H1 (cell line): ENCODE data around the gene TMEM108. TPM values are rescaled to one million over a fixed set of nuclear protein-coding genes. Genes with fewer than 3 reads are reported as not detected.

Source experiments
- CTCF ChIA-PET: fragments of 300-600 bp; sonication (Branson Sonifier 250); formaldehyde crosslinking; loops from one replicate; lab custom pipeline; 2021; ENCODE audit not compliant: partially characterized antibody; lab: Charles Lee
- POLR2A ChIA-PET: fragments of 300-600 bp; sonication (Branson Sonifier 250); formaldehyde crosslinking; loops from one replicate; lab custom pipeline; 2021; ENCODE audit warnings: inconsistent platforms; ENCODE audit not compliant: partially characterized antibody; lab: Charles Lee
- DNase-seq, 2 experiments: peaks; one replicate each; pipeline versions ENCODE4 v3.0.0 to v3.0.0-alpha.2; 2010 to 2022; ENCODE audit warnings: low spot score in 2 of 2, low read depth in 1 of 2, mixed read lengths in 1 of 2
- FAIRE-seq: peaks from 2 replicates; lab custom pipeline; 2011; peaks lifted over from hg19 to GRCh38; lab: Jason Lieb, UNC
- H2AFZ ChIP-seq: 2 replicates; pipeline ENCODE4 v1.8.1; 2012; ENCODE audit warnings: low read length, inconsistent platforms
- H2AK5ac ChIP-seq: 2 replicates; pipeline ENCODE4 v1.6.1; 2013; ENCODE audit warnings: low read depth, low read length
- H2BK120ac ChIP-seq: replicated peaks from 2 replicates; pipeline ENCODE3; 2013; ENCODE audit warnings: low read depth, low read length, inconsistent platforms
- H2BK12ac ChIP-seq: 2 replicates; pipeline ENCODE4 v1.6.1; 2013; ENCODE audit warnings: low read depth, low read length
- H2BK15ac ChIP-seq: 2 replicates; pipeline ENCODE4 v1.6.1; 2013; ENCODE audit warnings: low read length
- H2BK20ac ChIP-seq: 2 replicates; pipeline ENCODE4 v1.6.1; 2013; ENCODE audit warnings: low read length
- H2BK5ac ChIP-seq: 2 replicates; pipeline ENCODE4 v1.6.1; 2013; ENCODE audit warnings: low read depth, low read length
- H3K14ac ChIP-seq: 2 replicates; pipeline ENCODE4 v1.6.1; 2013; ENCODE audit warnings: inconsistent platforms; ENCODE audit not compliant: insufficient read length
- H3K18ac ChIP-seq: 2 replicates; pipeline ENCODE4 v1.6.1; 2013; ENCODE audit warnings: low read length; ENCODE audit errors: extremely low read depth
- H3K23ac ChIP-seq: 2 replicates; pipeline ENCODE4 v1.6.1; 2013; ENCODE audit warnings: inconsistent platforms; ENCODE audit not compliant: insufficient read length
- H3K23me2 ChIP-seq: 2 replicates; pipeline ENCODE4 v1.6.1; 2013; ENCODE audit warnings: low read depth, low read length
- H3K27ac ChIP-seq: 2 replicates; pipeline ENCODE4 v1.6.1; 2011; ENCODE audit warnings: low read depth, low read length, inconsistent platforms
- H3K27me3 ChIP-seq, 4 experiments: replicated peaks in 1 of 4; 1 replicate in 1 of 4; 2 replicates in 3 of 4; pipeline versions ENCODE4 v1.6.1 to v1.8.1; 2011 to 2013; ENCODE audit warnings: low read length in 3 of 4, mild to moderate bottlenecking in 3 of 4, inconsistent platforms in 2 of 4, mixed read lengths in 2 of 4, moderate library complexity in 1 of 4; ENCODE audit not compliant: control insufficient read depth in 3 of 4, insufficient read depth in 3 of 4; ENCODE audit errors: extremely low read depth in 1 of 4
- H3K36me3 ChIP-seq, 4 experiments: 2 replicates each; pipeline versions ENCODE4 v1.6.1 to v1.8.1; 2011 to 2013; ENCODE audit warnings: mild to moderate bottlenecking in 4 of 4, low read length in 3 of 4, moderate library complexity in 2 of 4, control low read depth in 1 of 4, inconsistent platforms in 1 of 4; ENCODE audit not compliant: insufficient read depth in 4 of 4, control insufficient read depth in 2 of 4
- H3K4ac ChIP-seq: replicated peaks from 2 replicates; pipeline ENCODE3; 2013; ENCODE audit warnings: low read length, low read depth, mixed read lengths, inconsistent platforms; ENCODE audit not compliant: insufficient read length
- H3K4me1 ChIP-seq, 4 experiments: replicated peaks in 1 of 4; 1 replicate in 1 of 4; 2 replicates in 3 of 4; pipeline versions ENCODE4 v1.6.1 to v1.8.1; 2011 to 2013; ENCODE audit warnings: low read length in 3 of 4, inconsistent platforms in 2 of 4, mixed read lengths in 1 of 4; ENCODE audit not compliant: insufficient read depth in 4 of 4, control insufficient read depth in 3 of 4
- H3K4me2 ChIP-seq, 2 experiments: 2 replicates each; pipeline versions ENCODE4 v1.6.1 to v1.8.1; 2011 to 2013; ENCODE audit warnings: low read depth in 2 of 2, low read length in 2 of 2, control low read depth in 1 of 2, inconsistent platforms in 1 of 2, mild to moderate bottlenecking in 1 of 2; ENCODE audit not compliant: insufficient read depth in 1 of 2
- H3K4me3 ChIP-seq, 4 experiments: fragments of 200-600, 300-600 bp in 1 of 4; sonication (generic), shearing (Covaris generic), sonication (Bioruptor Twin) in 1 of 4; 2 replicates each; pipeline versions ENCODE4 v1.5.1 to v1.8.1; 2011 to 2016; ENCODE audit warnings: low read length in 4 of 4, low read depth in 3 of 4, control low read depth in 2 of 4, inconsistent platforms in 2 of 4, mild to moderate bottlenecking in 2 of 4, mixed read lengths in 1 of 4, moderate library complexity in 1 of 4; ENCODE audit not compliant: insufficient read depth in 2 of 4; ENCODE audit errors: extremely low read depth in 1 of 4
- H3K56ac ChIP-seq: replicated peaks from 2 replicates; pipeline ENCODE3; 2013; ENCODE audit warnings: low read depth, mild to moderate bottlenecking, mixed read lengths, low read length, inconsistent platforms; ENCODE audit not compliant: insufficient read length
- H3K79me1 ChIP-seq: 2 replicates; pipeline ENCODE4 v1.6.1; 2013; ENCODE audit warnings: low read depth, low read length, control low read depth
- H3K79me2 ChIP-seq, 2 experiments: 2 replicates each; pipeline versions ENCODE4 v1.6.1 to v1.8.1; 2012 to 2013; ENCODE audit warnings: low read length in 2 of 2, mild to moderate bottlenecking in 2 of 2, inconsistent platforms in 1 of 2; ENCODE audit not compliant: insufficient read depth in 2 of 2, control insufficient read depth in 1 of 2
- H3K9ac ChIP-seq, 4 experiments: replicated peaks in 1 of 4; 1 replicate in 1 of 4; 2 replicates in 3 of 4; pipeline versions ENCODE4 v1.6.1 to v1.8.1; 2011 to 2013; ENCODE audit warnings: low read depth in 3 of 4, low read length in 3 of 4, control low read depth in 2 of 4, mild to moderate bottlenecking in 2 of 4, moderate library complexity in 2 of 4, inconsistent platforms in 1 of 4; ENCODE audit errors: extremely low read depth in 1 of 4
- H3K9me3 ChIP-seq, 2 experiments: 2 replicates each; pipeline versions ENCODE4 v1.6.1 to v1.8.1; 2012 to 2013; ENCODE audit warnings: mild to moderate bottlenecking in 2 of 2, moderate library complexity in 2 of 2, control low read depth in 1 of 2, inconsistent platforms in 1 of 2, low read depth in 1 of 2, low read length in 1 of 2, mixed read lengths in 1 of 2; ENCODE audit not compliant: insufficient read depth in 2 of 2
- H4K20me1 ChIP-seq, 2 experiments: replicated peaks in 1 of 2; 2 replicates each; pipeline versions ENCODE3 to v1.8.1; 2011 to 2013; ENCODE audit warnings: inconsistent platforms in 2 of 2, low read length in 2 of 2, mild to moderate bottlenecking in 1 of 2; ENCODE audit not compliant: insufficient read depth in 2 of 2, control insufficient read depth in 1 of 2
- H4K5ac ChIP-seq: 2 replicates; pipeline ENCODE4 v1.6.1; 2013; ENCODE audit warnings: low read length, low read depth, mixed read lengths, inconsistent platforms; ENCODE audit not compliant: insufficient read length
- H4K8ac ChIP-seq: 2 replicates; pipeline ENCODE4 v1.8.0; 2013; ENCODE audit warnings: mild to moderate bottlenecking, moderate library complexity, low read length, inconsistent platforms; ENCODE audit not compliant: insufficient read depth; ENCODE audit errors: extremely low read depth
- H4K91ac ChIP-seq: replicated peaks from 2 replicates; pipeline ENCODE3; 2013; ENCODE audit warnings: low read length, mixed read lengths, inconsistent platforms; ENCODE audit not compliant: insufficient read length
- ATF2 ChIP-seq: IDR thresholded peaks from 2 replicates; pipeline ENCODE4 v1.6.1; 2012; ENCODE audit warnings: low read length, inconsistent platforms
- BACH1 ChIP-seq: IDR thresholded peaks from 2 replicates; pipeline ENCODE4 v1.6.1; 2012; ENCODE audit warnings: low read length, improper control_type of control experiment
- CHD1 ChIP-seq: IDR thresholded peaks from 2 replicates; pipeline ENCODE4 v1.6.1; 2012; ENCODE audit warnings: low read depth, low read length, improper control_type of control experiment
- HDAC2 ChIP-seq, 2 experiments: fragments of 300-600 bp in 1 of 2; sonication (generic) in 1 of 2; IDR thresholded peaks; 2 replicates each; pipeline ENCODE4 v1.6.1; 2011 to 2012; ENCODE audit warnings: low read depth in 2 of 2, low read length in 2 of 2, mild to moderate bottlenecking in 2 of 2, moderate library complexity in 2 of 2, borderline replicate concordance in 1 of 2, inconsistent platforms in 1 of 2
- JUN ChIP-seq: IDR thresholded peaks from 2 replicates; pipeline ENCODE4 v1.6.1; 2011; ENCODE audit warnings: low read depth, mild to moderate bottlenecking, improper control_type of control experiment, low read length
- POU5F1 ChIP-seq: IDR thresholded peaks from 2 replicates; pipeline ENCODE4 v1.6.1; 2011; ENCODE audit warnings: low read depth, mild to moderate bottlenecking, low read length, moderate library complexity
- SP1 ChIP-seq: IDR thresholded peaks from 2 replicates; pipeline ENCODE4 v1.6.1; 2011; ENCODE audit warnings: low read depth, low read length
- SP2 ChIP-seq: IDR thresholded peaks from 2 replicates; pipeline ENCODE4 v1.6.1; 2012; ENCODE audit warnings: mild to moderate bottlenecking, low read length, inconsistent platforms
- TAF1 ChIP-seq: IDR thresholded peaks from 2 replicates; pipeline ENCODE4 v1.6.1; 2011; ENCODE audit warnings: mild to moderate bottlenecking, low read depth, low read length
- WGBS, 2 experiments: shearing (Covaris generic) in 1 of 2; methylation state at CpG; one replicate each; pipeline versions ENCODE4 v1.1.6 to v1.1.7; 2013 to 2015; ENCODE audit warnings: low lambda C conversion rate in 2 of 2, mixed read lengths in 2 of 2, inconsistent platforms in 1 of 2, low coverage in 1 of 2, missing lambda C conversion rate in 1 of 2; ENCODE audit not compliant: insufficient replicate concordance in 2 of 2, insufficient coverage in 1 of 2, insufficient read length in 1 of 2; ENCODE audit errors: extremely low coverage in 1 of 2, missing lambda C conversion rate in 1 of 2; 5-methylcytosine and 5-hydroxymethylcytosine counted together
- polyA plus RNA-seq, 7 experiments: library from polyadenylated mRNA; depleted of rRNA in 3 of 7; stranded (reverse) in 5 of 7; unstranded in 2 of 7; fragments of >200 nt in 5 of 7; fragments of 200-250 nt in 2 of 7; gene quantifications; 1 replicate in 5 of 7; 2 replicates in 1 of 7; 4 replicates in 1 of 7; pipeline versions ENCODE4 v1.2.1 to v1.2.3, GENCODE V29; 2011 to 2013; ENCODE audit warnings: missing spikeins in 2 of 7, mixed read lengths in 2 of 7
- total RNA-seq: library from RNA; stranded (reverse); fragmentation: NEBNext Ultra II Directional; extraction: Animal tissue kit (Norgen Biotek cat#: 25700); gene quantifications from 2 replicates; pipeline ENCODE4 v1.2.1, GENCODE V29; 2021
- TF ChIP-seq, protein P1 (sequence below), 3 experiments: IDR thresholded peaks; 1 replicate in 2 of 3; 2 replicates in 1 of 3; pipeline versions ENCODE4 v1.5.1 to v1.6.1; 2011; ENCODE audit warnings: low read length in 3 of 3, mild to moderate bottlenecking in 3 of 3, inconsistent platforms in 2 of 3, low read depth in 1 of 3, moderate library complexity in 1 of 3; ENCODE audit not compliant: insufficient read depth in 1 of 3; ENCODE audit errors: control extremely low read depth in 1 of 3

Gene TMEM108
- total and polyA plus RNA-seq, 2 of the 8 experiments (the other 6 are each of a cell fraction or from before 2014, with no cell fraction given) = 14.3 to 16.2 TPM

- Histone ChIP-seq H3K23ac (no peak overlapping the region), H3K79me1 (no peaks in the 10 kb centered on the region; the same call in 1 of the 2 replicates), H4K8ac (no peak overlapping the region), H3K18ac (no peak overlapping the region), H3K14ac (no peak overlapping the region), H3K56ac (no peak overlapping the region), H4K20me1 (no peaks in the 10 kb centered on the region), H2BK12ac (no peak overlapping the region), H3K27me3 (no peaks in the 10 kb centered on the region), H3K4ac (no peak overlapping the region), H4K5ac (no peak overlapping the region), H2AK5ac (no peak overlapping the region), H3K27ac (no peak overlapping the region), H3K79me2 (no peaks in the 10 kb centered on the region), H3K36me3 (no peaks in the 10 kb centered on the region), H4K91ac (no peak overlapping the region), H2BK20ac (no peak overlapping the region), H3K4me3 (no peak overlapping the region), H3K23me2 (peaks cover 2% of the 10 kb centered on the region; the same call in 1 of the 2 replicates), H3K9ac (no peak overlapping the region), H2AFZ (no peak overlapping the region), H2BK15ac (no peak overlapping the region), H2BK5ac (no peak overlapping the region), H3K4me1 (peaks cover 2 to 4% (median 3%) of the 10 kb centered on the region in 4 experiments; a peak in 5 of 7 replicates), H3K9me3 (no peaks in the 10 kb centered on the region), H3K4me2 (no peak overlapping the region), H2BK120ac (no peak overlapping the region)
- DNase-seq (no peak), FAIRE-seq (no peak)
- WGBS, 2 experiments = 97 to 100% methylated on average over 1 to 2 of the region's 2 CpGs
- ChIA-PET POLR2A (no interaction called here), CTCF (interaction anchor here (1.1 to 1.8 kb wide), 5 partner anchors 8 to 195 kb away, joined by 3 to 6 read pairs (median 6); no protein-coding TSS in a partner anchor)
- no peak for TF ChIP-seq JUN
- TF ChIP-seq CHD1 = no peak
- TF ChIP-seq ATF2 = no peak
- TF ChIP-seq, protein P1, sequence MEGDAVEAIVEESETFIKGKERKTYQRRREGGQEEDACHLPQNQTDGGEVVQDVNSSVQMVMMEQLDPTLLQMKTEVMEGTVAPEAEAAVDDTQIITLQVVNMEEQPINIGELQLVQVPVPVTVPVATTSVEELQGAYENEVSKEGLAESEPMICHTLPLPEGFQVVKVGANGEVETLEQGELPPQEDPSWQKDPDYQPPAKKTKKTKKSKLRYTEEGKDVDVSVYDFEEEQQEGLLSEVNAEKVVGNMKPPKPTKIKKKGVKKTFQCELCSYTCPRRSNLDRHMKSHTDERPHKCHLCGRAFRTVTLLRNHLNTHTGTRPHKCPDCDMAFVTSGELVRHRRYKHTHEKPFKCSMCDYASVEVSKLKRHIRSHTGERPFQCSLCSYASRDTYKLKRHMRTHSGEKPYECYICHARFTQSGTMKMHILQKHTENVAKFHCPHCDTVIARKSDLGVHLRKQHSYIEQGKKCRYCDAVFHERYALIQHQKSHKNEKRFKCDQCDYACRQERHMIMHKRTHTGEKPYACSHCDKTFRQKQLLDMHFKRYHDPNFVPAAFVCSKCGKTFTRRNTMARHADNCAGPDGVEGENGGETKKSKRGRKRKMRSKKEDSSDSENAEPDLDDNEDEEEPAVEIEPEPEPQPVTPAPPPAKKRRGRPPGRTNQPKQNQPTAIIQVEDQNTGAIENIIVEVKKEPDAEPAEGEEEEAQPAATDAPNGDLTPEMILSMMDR (IDR thresholded peaks at IDR 0.05; ENCODE audit: control extremely low read depth in 1 of 3, insufficient read depth in 1 of 3, low read depth in 1 of 3, low read length in 3 of 3) = no peak
- TF ChIP-seq SP2 = no peak
- no peak for TF ChIP-seq HDAC2 (IDR thresholded peaks at IDR 0.05; ENCODE audit: borderline replicate concordance in 1 of 2, low read depth in 2 of 2, low read length in 2 of 2)
- TF ChIP-seq POU5F1 = no peak
- no peak for TF ChIP-seq BACH1
- no peak for TF ChIP-seq TAF1
- TF ChIP-seq SP1 = no peak
These were observed 235.2 kb downstream of the TMEM108 start for GRCh38 chr3:133273346-133273745.
